Diencephalon (tissue), 1 donor: ENCODE data around the gene JMY. TPM values are rescaled to one million over a fixed set of nuclear protein-coding genes. Genes with fewer than 3 reads are reported as not detected.

Experiments
- small RNA-seq: library from RNA; depleted of rRNA; stranded (forward); fragments of <200 nt; gene quantifications from one replicate; pipeline ENCODE3, GENCODE V24; 2014
- total RNA-seq: library from RNA; depleted of rRNA; stranded (reverse); fragments of >200 nt; gene quantifications from one replicate; pipeline ENCODE4 v1.2.3, GENCODE V29; 2014

JMY gene
- total RNA-seq = 29.8 TPM

DNA sequence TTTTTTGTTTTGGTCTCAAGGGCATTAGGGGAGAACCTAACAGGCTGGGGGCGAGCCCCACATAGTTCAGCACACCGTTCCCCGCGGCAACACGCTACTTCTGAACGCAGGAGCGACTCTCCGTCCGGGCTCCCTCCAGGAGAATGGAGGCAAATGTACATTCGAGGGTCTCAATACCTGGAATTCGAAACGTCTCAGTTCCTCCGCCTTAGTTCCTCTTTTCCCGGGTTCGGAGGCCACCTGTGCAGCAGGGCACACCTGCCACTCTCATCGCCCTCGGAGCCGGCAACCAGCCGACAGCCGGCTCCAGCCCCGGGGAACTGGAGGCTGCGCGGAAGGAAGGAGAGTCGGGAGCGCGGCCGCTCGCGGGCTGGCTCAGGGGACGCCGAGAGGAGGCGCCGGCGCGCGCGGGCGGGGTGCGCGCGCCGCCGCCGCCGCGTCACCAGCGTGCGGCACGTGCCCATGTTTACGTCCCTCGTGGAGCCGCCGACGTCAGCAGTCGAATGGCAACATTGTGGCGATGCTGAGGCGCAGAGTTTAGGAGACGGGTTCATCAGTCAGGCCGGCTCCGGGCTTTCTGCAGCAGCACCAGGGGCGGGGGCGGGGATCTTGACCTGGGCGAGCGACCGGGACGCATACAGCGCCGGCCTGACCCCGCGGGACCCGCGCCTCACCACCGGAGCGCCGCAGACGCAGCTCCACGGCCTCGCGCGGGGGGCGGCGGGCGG, at the start of gene JMY:
TSS of gene JMY (plus strand) at position 498 of the 728 bp plus-strand sequence. CDS start 520 bp downstream, outside the sequence.

Small RNA genes within 50 kb of the gene (small RNA-seq; reads per million reads assigned to genes)
- gene AC016559.1 = not detected
- gene RF00425 = not detected

Other genes starting within 250 kb of the JMY start
- gene DMGDH, start 166.5 kb upstream of the JMY start, total RNA-seq = 3.7 TPM
- gene BHMT2, start 166.4 kb upstream of the JMY start, total RNA-seq = 1.2 TPM
- gene BHMT, start 124.3 kb upstream of the JMY start, total RNA-seq = 0.46 TPM